ENCODE measurements around the gene TMUB2. TPM values are rescaled to one million over a fixed set of nuclear protein-coding genes. Genes with fewer than 3 reads are reported as not detected.

The TMUB2 gene
- total and polyA plus RNA-seq, 2 of the 13 experiments (the other 11 are each of a cell fraction or from before 2014, with no cell fraction given): 26.9 to 50.8 TPM

DNA sequence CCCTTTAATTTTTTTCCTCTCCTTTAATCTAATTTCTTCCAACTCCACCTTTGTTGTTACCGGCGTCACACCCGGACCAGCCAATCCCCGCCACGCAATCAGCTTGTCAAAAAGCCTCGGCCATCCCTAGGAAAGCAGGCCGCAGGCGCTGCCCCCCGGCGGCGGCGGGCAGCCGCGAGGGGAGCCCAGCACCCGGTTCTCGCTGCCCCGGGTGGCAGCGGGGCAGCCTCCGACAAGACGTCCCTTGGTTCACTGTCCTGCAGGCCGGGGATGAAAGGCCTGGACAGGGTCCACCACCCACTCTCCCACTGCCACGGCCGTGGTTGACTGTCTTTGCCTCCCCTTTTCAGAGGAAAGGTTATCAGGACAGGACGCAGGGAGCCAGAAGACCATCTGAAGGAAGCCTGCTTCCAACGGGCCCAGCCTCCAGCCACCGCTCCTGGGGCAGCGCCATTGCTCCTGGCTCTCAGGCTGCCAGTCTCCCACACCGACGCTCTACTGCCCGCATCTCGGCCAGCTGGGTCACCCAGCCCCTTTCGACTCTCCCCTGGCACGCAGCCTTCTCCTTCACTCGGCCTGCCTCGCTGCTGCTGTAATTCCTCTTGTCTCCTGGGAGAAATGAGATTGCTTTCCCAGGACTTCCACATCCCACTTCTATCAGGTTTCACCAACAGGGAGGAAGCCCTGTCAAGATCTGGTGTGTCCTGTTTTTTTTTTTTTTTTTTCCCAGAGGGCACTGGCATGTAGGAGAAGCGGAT, 35.5 kb downstream of the TMUB2 start (continued):
- TF ChIP-seq, protein P1, sequence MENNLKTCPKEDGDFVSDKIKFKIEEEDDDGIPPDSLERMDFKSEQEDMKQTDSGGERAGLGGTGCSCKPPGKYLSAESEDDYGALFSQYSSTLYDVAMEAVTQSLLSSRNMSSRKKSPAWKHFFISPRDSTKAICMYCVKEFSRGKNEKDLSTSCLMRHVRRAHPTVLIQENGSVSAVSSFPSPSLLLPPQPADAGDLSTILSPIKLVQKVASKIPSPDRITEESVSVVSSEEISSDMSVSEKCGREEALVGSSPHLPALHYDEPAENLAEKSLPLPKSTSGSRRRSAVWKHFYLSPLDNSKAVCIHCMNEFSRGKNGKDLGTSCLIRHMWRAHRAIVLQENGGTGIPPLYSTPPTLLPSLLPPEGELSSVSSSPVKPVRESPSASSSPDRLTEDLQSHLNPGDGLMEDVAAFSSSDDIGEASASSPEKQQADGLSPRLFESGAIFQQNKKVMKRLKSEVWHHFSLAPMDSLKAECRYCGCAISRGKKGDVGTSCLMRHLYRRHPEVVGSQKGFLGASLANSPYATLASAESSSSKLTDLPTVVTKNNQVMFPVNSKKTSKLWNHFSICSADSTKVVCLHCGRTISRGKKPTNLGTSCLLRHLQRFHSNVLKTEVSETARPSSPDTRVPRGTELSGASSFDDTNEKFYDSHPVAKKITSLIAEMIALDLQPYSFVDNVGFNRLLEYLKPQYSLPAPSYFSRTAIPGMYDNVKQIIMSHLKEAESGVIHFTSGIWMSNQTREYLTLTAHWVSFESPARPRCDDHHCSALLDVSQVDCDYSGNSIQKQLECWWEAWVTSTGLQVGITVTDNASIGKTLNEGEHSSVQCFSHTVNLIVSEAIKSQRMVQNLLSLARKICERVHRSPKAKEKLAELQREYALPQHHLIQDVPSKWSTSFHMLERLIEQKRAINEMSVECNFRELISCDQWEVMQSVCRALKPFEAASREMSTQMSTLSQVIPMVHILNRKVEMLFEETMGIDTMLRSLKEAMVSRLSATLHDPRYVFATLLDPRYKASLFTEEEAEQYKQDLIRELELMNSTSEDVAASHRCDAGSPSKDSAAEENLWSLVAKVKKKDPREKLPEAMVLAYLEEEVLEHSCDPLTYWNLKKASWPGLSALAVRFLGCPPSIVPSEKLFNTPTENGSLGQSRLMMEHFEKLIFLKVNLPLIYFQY (CRISPR knock-in tag; IDR thresholded peaks at IDR 0.05; ENCODE audit: borderline replicate concordance): no peak
- no peak for TF ChIP-seq THYN1 (CRISPR knock-in tag; IDR thresholded peaks at IDR 0.05; ENCODE audit: borderline replicate concordance, low read depth)
- TF ChIP-seq POLR2AphosphoS2 (IDR thresholded peaks at IDR 0.05; ENCODE audit: low read depth, low read length): no peak
- no peak for TF ChIP-seq PHF5A (CRISPR knock-in tag; IDR thresholded peaks at IDR 0.05; ENCODE audit: low read depth, unreplicated experiment)
- TF ChIP-seq NFIB (CRISPR knock-in tag; IDR thresholded peaks at IDR 0.05; ENCODE audit: borderline replicate concordance): no peak
- TF ChIP-seq NFE2L1 (CRISPR knock-in tag; IDR thresholded peaks at IDR 0.05; ENCODE audit: borderline replicate concordance): no peak
- peak; percentile 44; the same call in 1 of the 2 replicates for TF ChIP-seq RXRA (CRISPR knock-in tag; IDR thresholded peaks at IDR 0.05)
- no peak for TF ChIP-seq NR2C2 (CRISPR knock-in tag; IDR thresholded peaks at IDR 0.05; ENCODE audit: borderline replicate concordance)
- TF ChIP-seq SMAD9 (CRISPR knock-in tag; IDR thresholded peaks at IDR 0.05): no peak
- TF ChIP-seq CEBPB (IDR thresholded peaks at IDR 0.05; ENCODE audit: borderline replicate concordance, low read depth, low read length): no peak
- TF ChIP-seq ZNF232 (CRISPR knock-in tag; IDR thresholded peaks at IDR 0.05; ENCODE audit: borderline replicate concordance): peak; percentile 76; the same call in 1 of the 2 replicates
- peak; percentile 76 for TF ChIP-seq HNRNPLL (IDR thresholded peaks at IDR 0.05; ENCODE audit: low read depth, low read length, poor library complexity, severe bottlenecking)
- TF ChIP-seq KAT7 (CRISPR knock-in tag; IDR thresholded peaks at IDR 0.05; ENCODE audit: borderline replicate concordance): peak; percentile 77; the same call in 1 of the 2 replicates
- peak; percentile 35 for TF ChIP-seq STAG1 (CRISPR knock-in tag; IDR thresholded peaks at IDR 0.05)
- TF ChIP-seq ZNF121 (CRISPR knock-in tag; IDR thresholded peaks at IDR 0.05): no peak
- TF ChIP-seq, protein P2, sequence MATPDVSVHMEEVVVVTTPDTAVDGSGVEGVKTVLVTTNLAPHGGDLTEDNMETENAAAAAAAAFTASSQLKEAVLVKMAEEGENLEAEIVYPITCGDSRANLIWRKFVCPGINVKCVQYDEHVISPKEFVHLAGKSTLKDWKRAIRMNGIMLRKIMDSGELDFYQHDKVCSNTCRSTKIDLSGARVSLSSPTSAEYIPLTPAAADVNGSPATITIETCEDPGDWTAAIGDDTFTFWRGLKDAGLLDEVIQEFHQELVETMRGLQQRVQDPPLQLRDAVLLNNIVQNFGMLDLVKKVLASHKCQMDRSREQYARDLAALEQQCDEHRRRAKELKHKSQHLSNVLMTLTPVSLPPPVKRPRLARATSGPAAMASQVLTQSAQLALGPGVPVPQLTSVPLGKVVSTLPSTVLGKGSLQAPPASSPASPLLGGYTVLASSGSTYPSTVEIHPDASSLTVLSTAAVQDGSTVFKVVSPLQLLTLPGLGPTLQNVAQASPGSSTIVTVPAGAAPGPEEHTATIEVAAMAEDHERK (CRISPR knock-in tag; IDR thresholded peaks at IDR 0.05; ENCODE audit: low read depth): no peak
- no peak for TF ChIP-seq IKZF1 (IDR thresholded peaks at IDR 0.05)
- TF ChIP-seq PTBP1 (IDR thresholded peaks at IDR 0.05; ENCODE audit: low read depth, low read length, poor library complexity, severe bottlenecking): no peak
- TF ChIP-seq TARDBP (CRISPR knock-in tag; IDR thresholded peaks at IDR 0.05): no peak
- no peak for TF ChIP-seq MLLT10 (CRISPR knock-in tag; IDR thresholded peaks at IDR 0.05)
- no peak; the same call in 1 of the 2 replicates for TF ChIP-seq ZNF335 (CRISPR knock-in tag; IDR thresholded peaks at IDR 0.05)
- TF ChIP-seq KLF6 (CRISPR knock-in tag; IDR thresholded peaks at IDR 0.05): no peak
- TF ChIP-seq EP300 (IDR thresholded peaks at IDR 0.05; ENCODE audit: low read depth in 2 of 2, low read length in 2 of 2): no peak
- TF ChIP-seq EP300 (CRISPR knock-in tag; IDR thresholded peaks at IDR 0.05; ENCODE audit: borderline replicate concordance): no peak
- TF ChIP-seq, protein P3, sequence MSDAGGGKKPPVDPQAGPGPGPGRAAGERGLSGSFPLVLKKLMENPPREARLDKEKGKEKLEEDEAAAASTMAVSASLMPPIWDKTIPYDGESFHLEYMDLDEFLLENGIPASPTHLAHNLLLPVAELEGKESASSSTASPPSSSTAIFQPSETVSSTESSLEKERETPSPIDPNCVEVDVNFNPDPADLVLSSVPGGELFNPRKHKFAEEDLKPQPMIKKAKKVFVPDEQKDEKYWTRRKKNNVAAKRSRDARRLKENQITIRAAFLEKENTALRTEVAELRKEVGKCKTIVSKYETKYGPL (CRISPR knock-in tag; IDR thresholded peaks at IDR 0.05): 0 out of 2 replicates have a peak, but pooled peaks have one; percentile 50

Data from HepG2 (cell line).